ENCODE data around the gene TM4SF20.

DNA sequence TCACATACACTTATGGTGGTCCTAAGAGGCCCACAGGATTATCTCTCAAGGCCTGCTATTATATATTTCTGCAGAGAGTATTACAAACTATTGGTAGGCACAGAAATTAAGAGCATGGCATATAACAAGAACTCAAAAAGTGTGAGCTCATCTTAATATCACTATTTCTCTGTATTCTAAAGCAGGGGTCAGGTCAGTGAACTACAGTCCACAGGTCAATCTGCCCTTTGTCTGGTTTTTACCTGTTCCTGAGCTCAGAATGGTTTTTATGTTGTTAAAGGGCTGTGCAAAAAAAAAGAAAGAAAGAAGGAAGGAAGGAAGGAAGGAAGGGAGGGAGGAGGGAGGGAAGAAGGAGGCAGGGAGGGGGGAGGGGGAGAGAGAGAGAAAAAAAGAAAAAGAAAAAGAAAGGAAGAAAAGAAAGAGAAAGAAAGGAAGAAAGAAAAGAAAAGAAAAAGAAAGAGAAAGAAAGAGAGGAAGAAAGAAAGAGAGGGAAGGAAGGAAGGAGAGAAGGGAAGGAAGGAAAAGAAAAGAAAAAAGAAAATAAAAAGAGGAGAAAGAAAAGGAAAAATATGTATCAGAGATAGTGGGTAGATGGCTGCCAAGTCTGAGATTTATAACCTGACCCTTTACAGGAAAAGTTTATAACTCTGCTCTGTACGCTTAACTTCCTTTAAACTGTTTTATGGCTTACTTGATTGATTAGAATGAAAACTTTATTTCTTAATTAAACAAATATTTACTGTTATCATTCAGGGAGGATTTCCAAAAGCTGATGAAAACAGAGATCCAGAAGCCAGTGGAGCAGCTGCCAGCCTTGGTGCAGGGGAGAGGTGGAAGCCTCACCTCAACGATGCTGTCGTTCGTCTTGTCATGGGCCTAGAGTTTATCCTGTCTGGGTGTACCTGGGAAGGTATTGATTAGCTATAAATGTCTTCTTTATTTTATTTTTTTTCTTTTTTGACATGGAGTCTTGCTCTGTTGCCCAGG is 19.9 kb upstream of the TM4SF20 start:
- TF ChIP-seq, protein P1, sequence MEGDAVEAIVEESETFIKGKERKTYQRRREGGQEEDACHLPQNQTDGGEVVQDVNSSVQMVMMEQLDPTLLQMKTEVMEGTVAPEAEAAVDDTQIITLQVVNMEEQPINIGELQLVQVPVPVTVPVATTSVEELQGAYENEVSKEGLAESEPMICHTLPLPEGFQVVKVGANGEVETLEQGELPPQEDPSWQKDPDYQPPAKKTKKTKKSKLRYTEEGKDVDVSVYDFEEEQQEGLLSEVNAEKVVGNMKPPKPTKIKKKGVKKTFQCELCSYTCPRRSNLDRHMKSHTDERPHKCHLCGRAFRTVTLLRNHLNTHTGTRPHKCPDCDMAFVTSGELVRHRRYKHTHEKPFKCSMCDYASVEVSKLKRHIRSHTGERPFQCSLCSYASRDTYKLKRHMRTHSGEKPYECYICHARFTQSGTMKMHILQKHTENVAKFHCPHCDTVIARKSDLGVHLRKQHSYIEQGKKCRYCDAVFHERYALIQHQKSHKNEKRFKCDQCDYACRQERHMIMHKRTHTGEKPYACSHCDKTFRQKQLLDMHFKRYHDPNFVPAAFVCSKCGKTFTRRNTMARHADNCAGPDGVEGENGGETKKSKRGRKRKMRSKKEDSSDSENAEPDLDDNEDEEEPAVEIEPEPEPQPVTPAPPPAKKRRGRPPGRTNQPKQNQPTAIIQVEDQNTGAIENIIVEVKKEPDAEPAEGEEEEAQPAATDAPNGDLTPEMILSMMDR (IDR thresholded peaks at IDR 0.05): no peak
- no peak for TF ChIP-seq POLR2A (IDR thresholded peaks at IDR 0.05)
